H54 (cell line): ENCODE data around the gene CTSF.
"Not testable (repeated sequence)": the region's sequence is repeated elsewhere in the genome, so short reads cannot be mapped to it uniquely, and the experiment has no call there.

Experiments used
- DNase-seq: peaks from one replicate; pipeline ENCODE4 v3.0.0; 2011; ENCODE audit warnings: low spot score, mixed read lengths; ENCODE audit not compliant: insufficient read length
- FAIRE-seq: peaks from 3 replicates; lab custom pipeline; 2011; peaks lifted over from hg19 to GRCh38; lab: Jason Lieb, UNC
- POLR2A ChIP-seq: IDR thresholded peaks from 2 replicates; pipeline ENCODE4 v1.6.1; 2011; ENCODE audit warnings: low read depth, mild to moderate bottlenecking, low read length

CTSF gene

DNA sequence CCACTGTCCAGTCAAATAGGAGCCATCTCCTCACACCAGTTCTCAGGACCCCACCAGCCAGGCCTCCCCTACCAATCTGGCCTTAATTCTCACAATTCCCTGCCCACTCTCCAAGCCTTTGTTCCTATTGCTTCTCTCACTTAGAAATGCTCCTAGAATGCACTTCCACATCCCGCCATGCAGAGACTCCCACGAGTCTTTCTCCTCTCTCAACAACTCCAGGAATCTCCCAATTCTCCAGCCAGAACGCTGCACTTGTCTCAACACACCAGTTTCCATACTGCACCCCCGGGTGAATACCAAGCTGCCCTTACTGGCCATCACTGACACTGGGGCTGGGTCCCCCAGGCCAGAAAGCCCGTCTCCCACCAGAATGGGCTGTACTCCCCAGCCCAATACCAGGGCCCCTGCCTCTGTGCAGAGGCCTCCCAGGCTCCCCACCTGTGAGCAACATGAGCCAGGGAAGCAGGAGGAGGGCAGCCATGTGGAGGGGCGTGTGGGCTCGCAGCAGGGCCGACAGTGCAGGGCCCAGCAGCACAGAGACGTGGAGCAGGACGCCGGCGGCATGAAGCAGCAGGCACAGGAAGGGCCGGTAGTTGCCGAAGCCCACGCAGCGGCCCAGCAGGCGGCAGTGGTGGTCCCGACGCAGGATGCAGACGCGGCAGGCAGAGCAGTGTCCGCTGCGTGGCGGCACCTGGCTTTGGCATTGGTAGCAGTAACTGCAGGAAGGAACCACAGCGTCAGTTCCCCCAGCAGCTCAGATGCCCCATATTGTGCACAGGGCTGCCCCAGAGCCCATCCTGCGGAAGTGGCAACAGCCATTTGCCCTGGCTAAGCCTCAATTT is 24.9 kb downstream of the CTSF start:
- no peak for TF ChIP-seq POLR2A
- no peak for DNase-seq
- FAIRE-seq = no peak

GRCh38 chr11:66542362-66542761 is 26.0 kb downstream of the CTSF start:
- FAIRE-seq (no peak), DNase-seq (no peak)

DNA sequence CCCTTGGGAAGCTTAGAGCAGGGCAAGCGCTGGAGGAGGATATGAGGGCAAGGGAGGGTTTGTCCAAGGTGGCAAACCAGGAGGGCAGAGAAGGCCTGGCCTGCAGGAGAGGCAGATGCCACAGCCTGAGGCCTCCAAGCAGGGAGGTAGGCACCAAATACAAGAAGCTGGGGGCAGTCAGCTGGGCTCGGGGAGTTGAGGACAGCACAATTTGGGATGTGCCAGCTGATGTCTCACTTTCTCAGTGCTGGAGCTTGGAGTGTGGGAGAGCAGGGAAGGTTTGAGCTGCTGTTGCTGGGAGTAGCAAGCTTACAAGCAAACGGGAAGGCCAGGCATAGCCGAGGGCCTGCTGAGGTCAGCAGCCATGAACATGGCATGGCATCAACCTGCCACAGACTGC is 26.5 kb downstream of the CTSF start:
- no peak for TF ChIP-seq POLR2A
- FAIRE-seq (no peak), DNase-seq (no peak)

More at GRCh38 chr11:66542362-66542761, 26.0 kb downstream of the CTSF start:
- TF ChIP-seq POLR2A = no peak

GRCh38 chr11:66540598-66540997 is 27.8 kb downstream of the CTSF start:
- not testable (repeated sequence) for DNase-seq, FAIRE-seq

GRCh38 chr11:66539870-66540213 is 28.6 kb downstream of the CTSF start:
- FAIRE-seq (no peak), DNase-seq (no peak)
- no peak for TF ChIP-seq POLR2A

DNA sequence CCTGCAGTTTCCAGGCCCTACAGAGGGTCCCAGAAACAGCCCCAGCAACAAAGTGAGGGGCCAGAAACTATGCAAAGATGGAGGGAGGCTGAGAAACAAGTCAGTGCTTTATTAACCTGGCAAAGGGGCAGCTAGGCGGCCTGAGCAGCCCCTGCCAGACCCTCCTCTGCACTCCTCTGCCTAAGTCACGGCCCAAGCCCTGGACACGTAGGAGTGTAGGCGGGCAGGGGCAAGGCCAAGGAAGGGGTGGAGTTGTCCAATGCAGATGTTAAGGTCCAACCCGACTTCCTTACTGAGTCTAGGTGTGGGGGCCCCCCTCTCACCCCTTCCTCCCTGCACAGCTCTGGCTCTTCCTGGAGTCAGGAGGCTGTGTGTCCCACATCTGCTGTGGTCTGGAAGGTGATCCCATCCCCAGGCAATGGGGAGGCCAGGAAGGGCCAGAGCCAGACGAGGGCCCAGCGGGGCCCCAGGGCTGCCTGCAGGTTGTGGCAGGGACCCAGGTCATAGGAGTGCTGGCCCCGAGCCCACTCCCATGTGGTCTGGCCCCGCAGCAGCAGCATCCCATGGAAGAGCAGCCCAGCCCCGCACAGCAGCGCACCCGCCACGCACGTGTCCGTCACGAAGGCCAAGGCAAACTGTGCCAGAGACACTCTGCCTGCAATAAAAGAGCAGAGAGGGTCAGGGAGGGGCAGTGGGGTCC is 29.1 kb downstream of the CTSF start:
- DNase-seq (no peak), FAIRE-seq (no peak)
- TF ChIP-seq POLR2A = no peak

DNA sequence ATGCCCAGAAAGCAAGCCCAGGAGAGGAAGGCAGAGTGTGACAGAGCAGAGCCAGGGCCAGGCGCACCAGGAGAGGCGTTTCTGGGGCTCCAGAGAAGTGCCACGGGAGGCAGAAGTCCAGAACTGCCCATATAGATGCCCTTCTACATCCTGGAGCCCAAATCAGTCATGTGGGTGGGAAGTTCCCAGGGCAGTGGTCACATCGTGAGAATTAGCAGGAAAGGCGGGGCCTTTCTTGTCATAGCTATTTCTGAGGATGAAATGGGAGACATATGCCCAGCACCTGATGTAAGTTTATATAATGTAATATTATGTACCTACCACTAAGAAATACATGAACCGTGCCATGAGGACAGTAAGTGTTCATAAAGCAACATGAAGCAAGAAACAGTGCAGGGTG is 35.6 kb downstream of the CTSF start:
- no peak for TF ChIP-seq POLR2A
- no peak for FAIRE-seq
- no peak for DNase-seq

DNA sequence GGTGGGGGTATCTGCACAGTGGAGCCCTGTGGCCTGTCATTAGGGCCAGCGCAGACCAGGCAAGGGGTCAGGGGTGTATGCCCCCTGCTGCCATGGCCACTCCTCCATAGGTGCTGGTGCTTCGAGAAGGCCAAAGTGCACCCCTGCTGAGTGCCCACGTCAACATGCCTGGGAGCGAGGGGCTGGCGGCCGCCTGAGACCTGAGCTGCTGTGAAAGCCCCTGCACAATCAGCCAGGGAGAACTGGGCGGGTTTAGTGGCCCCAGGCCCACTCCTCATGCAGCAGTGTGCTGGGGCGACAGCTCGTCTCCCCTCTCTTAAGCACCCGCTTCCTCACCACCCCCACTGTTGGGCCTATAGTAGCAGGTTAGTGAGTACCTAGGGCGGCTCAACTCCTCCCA is 36.6 kb downstream of the CTSF start:
- DNase-seq (no peak), FAIRE-seq (no peak)
- no peak for TF ChIP-seq POLR2A

DNA sequence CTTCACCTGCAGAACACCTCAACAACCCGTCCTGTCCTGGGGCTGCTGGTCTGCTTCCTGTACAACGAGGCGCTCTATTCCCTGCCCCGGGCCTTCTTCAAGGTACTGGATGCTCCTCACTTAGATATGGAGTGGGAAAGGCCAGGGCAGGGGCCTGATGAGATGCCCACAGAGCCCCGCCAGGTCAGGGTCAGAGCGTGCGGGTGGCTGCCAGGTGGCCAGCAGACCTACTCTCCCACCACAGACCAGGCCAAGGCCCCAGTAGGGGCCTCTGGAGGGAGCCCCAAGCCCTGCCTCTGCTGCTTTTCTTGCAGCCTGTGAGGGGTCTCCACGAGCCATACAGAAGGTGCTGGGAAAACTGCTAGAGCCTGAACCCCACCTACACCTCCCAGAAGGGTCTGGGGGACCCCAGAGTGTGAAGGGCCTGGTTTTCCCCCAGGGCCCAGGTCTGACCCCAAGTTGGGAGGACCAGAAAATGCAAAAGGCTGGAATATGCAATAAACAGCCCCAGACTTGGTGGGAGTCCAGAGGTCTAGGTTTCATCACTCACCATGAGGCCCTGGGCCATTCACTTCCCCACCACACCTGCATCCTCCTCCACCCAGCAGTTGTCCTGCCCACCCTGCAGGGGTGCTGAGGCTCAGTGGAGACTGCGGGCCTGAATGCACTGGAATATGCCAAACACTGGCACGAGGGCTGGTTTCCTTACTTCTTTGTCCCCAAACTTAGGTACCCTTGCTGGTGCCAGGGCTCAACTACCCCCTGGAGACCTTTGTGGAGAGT is 37.3 kb downstream of the CTSF start:
- DNase-seq (no peak), FAIRE-seq (no peak)
- TF ChIP-seq POLR2A = no peak

- FAIRE-seq = no peak
- no peak for DNase-seq
- TF ChIP-seq POLR2A = no peak
Observed at GRCh38 chr11:66529655-66530054, 38.8 kb downstream of the CTSF start.

DNA sequence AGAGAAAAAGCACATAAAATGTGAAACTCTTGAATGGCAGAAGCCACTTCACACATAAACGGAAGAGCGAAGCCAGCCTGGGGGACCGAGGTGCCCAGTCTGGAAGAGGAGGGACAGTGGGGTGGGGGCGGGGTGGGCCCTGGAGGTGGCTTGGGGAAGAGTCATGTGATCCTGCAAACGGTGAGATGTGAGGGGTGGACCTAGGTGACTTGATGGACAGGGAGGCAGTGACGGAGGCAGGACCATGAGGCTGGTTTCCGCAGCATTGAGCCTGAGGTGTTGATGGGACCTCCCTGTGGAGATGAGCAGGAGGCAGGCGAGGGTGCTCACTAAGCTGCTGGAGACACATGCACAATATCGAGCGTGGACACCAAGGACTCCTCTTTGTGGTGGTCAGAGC is 39.3 kb downstream of the CTSF start:
- FAIRE-seq (no peak), DNase-seq (no peak)
- TF ChIP-seq POLR2A = no peak

GRCh38 chr11:66524304-66525040 is 43.9 kb downstream of the CTSF start:
- DNase-seq = no peak
- no peak for TF ChIP-seq POLR2A
- FAIRE-seq = no peak

GRCh38 chr11:66523611-66524010 is 44.8 kb downstream of the CTSF start:
- DNase-seq = no peak
- FAIRE-seq = no peak
- TF ChIP-seq POLR2A = no peak
